NCI-H510A (cell line): Measurements from ENCODE around the gene DSTYK.
A peak's percentile ranks its signal among the peaks of the same experiment; 100 is the strongest.

Experiments used
- DNase-seq: peaks from one replicate; lab custom pipeline; 2025; lab: John Stamatoyannopoulos, UW

The DSTYK gene

GRCh38 chr1:205211169-205211838 lies at the start of gene DSTYK:
Gene DSTYK (minus strand): TSS chr1:205211702. CDS start chr1:205211535, 167 bp downstream.
- DNase-seq = peak; percentile 90

- DNase-seq = no peak
These were observed 48.5 kb upstream of the DSTYK start for GRCh38 chr1:205259998-205260397.

- DNase-seq = no peak
These were observed 47.9 kb upstream of the DSTYK start for GRCh38 chr1:205259324-205259832.

- DNase-seq = no peak
These were observed 47.2 kb upstream of the DSTYK start for GRCh38 chr1:205258719-205259118.

GRCh38 chr1:205258261-205258691 lies 46.8 kb upstream of the DSTYK start:
- peak; percentile 23 for DNase-seq

- no peak for DNase-seq
These were observed 46.2 kb upstream of the DSTYK start for GRCh38 chr1:205257735-205258134.

GRCh38 chr1:205256951-205257625 lies 45.6 kb upstream of the DSTYK start:
- no peak for DNase-seq

GRCh38 chr1:205255941-205256780 lies 44.7 kb upstream of the DSTYK start:
- DNase-seq = peak; percentile 52

GRCh38 chr1:205251576-205251975 lies 40.1 kb upstream of the DSTYK start:
- no peak for DNase-seq

- DNase-seq = no peak
These were observed 39.2 kb upstream of the DSTYK start for GRCh38 chr1:205250699-205251098.

GRCh38 chr1:205249651-205250050 lies 38.1 kb upstream of the DSTYK start:
- no peak for DNase-seq

GRCh38 chr1:205248793-205249601 lies 37.5 kb upstream of the DSTYK start:
- no peak for DNase-seq

GRCh38 chr1:205247130-205247921 lies 35.8 kb upstream of the DSTYK start:
- no peak for DNase-seq

- DNase-seq = no peak
These were observed 35.0 kb upstream of the DSTYK start for GRCh38 chr1:205246351-205247119.

GRCh38 chr1:205245096-205245495 lies 33.6 kb upstream of the DSTYK start:
- DNase-seq = no peak

GRCh38 chr1:205244384-205244783 lies 32.9 kb upstream of the DSTYK start:
- DNase-seq = no peak

- DNase-seq = no peak
These were observed 32.1 kb upstream of the DSTYK start for GRCh38 chr1:205243350-205244191.

GRCh38 chr1:205241366-205242030 lies 30.0 kb upstream of the DSTYK start:
- no peak for DNase-seq

GRCh38 chr1:205240569-205240968 lies 29.1 kb upstream of the DSTYK start:
- no peak for DNase-seq
